Endothelial cell (in vitro differentiated cells): ENCODE results near the gene CEP128. TPM values are rescaled to one million over a fixed set of nuclear protein-coding genes. Genes with fewer than 3 reads are reported as not detected.

ENCODE experiments used
- DNase-seq: peaks from one replicate; pipeline ENCODE4 v3.0.0; 2021; ENCODE audit warnings: low spot score
- H3K27ac Mint-ChIP-seq: one replicate; pipeline ENCODE4 v1.8.0; 2021; ENCODE audit warnings: mixed read lengths, inconsistent platforms; ENCODE audit not compliant: unreplicated experiment
- H3K27me3 Mint-ChIP-seq: one replicate; pipeline ENCODE4 v1.8.0; 2021; ENCODE audit warnings: mild to moderate bottlenecking, moderate library complexity, mixed read lengths, inconsistent platforms; ENCODE audit not compliant: unreplicated experiment
- H3K36me3 Mint-ChIP-seq: one replicate; pipeline ENCODE4 v1.8.0; 2021; ENCODE audit warnings: mild to moderate bottlenecking, low read depth, mixed read lengths, inconsistent platforms; ENCODE audit not compliant: unreplicated experiment
- H3K4me1 Mint-ChIP-seq: one replicate; pipeline ENCODE4 v1.8.0; 2021; ENCODE audit warnings: mild to moderate bottlenecking, mixed read lengths, inconsistent platforms; ENCODE audit not compliant: unreplicated experiment
- H3K4me3 Mint-ChIP-seq: one replicate; pipeline ENCODE4 v1.8.0; 2021; ENCODE audit warnings: mild to moderate bottlenecking, mixed read lengths, inconsistent platforms; ENCODE audit not compliant: unreplicated experiment
- H3K9me3 Mint-ChIP-seq: one replicate; pipeline ENCODE4 v1.8.0; 2021; ENCODE audit warnings: mixed read lengths, inconsistent platforms; ENCODE audit not compliant: unreplicated experiment
- CTCF ChIP-seq: fragments of 200-600 bp; sonication (generic); IDR thresholded peaks from one replicate; pipeline ENCODE4 v1.5.0; 2021; ENCODE audit warnings: antibody characterized with exemption; ENCODE audit not compliant: unreplicated experiment
- total RNA-seq: library from RNA; stranded (reverse); fragmentation: NEBNext Ultra II Directional; extraction: Animal tissue kit (Norgen Biotek cat#: 25700); gene quantifications from one replicate; pipeline ENCODE4 v1.2.1, GENCODE V29; 2021; ENCODE audit not compliant: unreplicated experiment

The CEP128 gene
- total RNA-seq, 1 donor from 2014 or later = 10.4 TPM

- H3K4me3 Mint-ChIP-seq = no peak overlapping the region
- no peaks in the 10 kb centered on the region for H3K4me1 Mint-ChIP-seq
- no peaks in the 10 kb centered on the region for H3K36me3 Mint-ChIP-seq
- no peak overlapping the region for H3K27ac Mint-ChIP-seq
- no peak for TF ChIP-seq CTCF
- H3K27me3 Mint-ChIP-seq = no peaks in the 10 kb centered on the region
- DNase-seq = no peak
- H3K9me3 Mint-ChIP-seq = no peaks in the 10 kb centered on the region
These were observed 355.4 kb downstream of the CEP128 start for GRCh38 chr14:80586131-80586530.

DNA sequence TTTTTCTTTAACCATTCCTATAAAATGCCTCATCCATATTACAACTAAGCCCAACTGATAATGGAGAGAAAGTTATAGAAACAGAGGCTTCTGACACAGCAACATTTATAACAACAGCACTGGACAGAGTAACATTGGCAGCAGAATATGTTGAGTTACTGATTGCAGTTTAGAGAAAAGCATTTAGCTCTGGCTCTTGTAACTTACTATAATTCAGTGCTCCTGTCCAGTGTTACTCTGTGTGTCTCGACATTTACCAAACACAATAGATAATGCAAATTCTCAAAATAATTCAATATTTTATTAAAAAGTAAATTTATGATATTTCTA, 356.1 kb downstream of the CEP128 start:
- no peak for TF ChIP-seq CTCF
- H3K27me3 Mint-ChIP-seq = no peaks in the 10 kb centered on the region
- H3K36me3 Mint-ChIP-seq = no peaks in the 10 kb centered on the region
- H3K9me3 Mint-ChIP-seq = no peaks in the 10 kb centered on the region
- H3K27ac Mint-ChIP-seq = no peak overlapping the region
- no peak overlapping the region for H3K4me3 Mint-ChIP-seq
- DNase-seq = no peak
- no peaks in the 10 kb centered on the region for H3K4me1 Mint-ChIP-seq

DNA sequence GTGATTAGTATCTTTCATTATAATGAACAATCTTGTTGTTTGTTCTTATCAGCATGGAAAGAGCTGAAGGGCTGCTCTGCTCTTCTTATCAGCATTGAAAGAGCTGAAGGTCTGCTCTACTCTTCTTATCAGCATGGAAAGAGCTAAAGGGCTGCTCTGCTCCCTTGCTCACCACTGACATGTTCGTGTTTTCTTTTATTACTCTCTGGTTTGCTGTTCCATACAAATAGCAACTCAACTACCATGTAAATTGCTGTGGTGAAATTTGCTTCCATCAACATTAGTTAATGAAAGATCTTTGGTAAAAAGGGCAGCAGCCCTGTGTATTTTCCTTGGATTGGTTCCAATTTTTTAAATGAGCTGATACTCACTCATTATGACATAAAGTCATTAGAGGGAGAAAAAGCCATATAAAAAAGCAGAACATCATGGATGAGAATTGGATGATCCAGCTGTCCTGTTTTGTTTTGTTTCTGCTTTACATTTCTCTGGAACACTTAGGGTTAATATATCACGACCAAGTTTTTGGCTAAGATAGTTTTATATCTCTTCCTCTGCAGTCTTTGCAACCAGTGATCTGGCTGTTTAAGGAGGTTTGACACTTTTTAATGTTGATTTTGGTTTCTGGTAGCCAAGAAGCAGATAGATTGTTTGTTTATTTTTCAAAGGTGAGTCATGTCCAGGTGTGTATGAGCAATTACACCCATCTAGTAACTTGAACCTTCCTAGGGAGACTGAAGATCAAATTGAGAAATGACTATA, 356.6 kb downstream of the CEP128 start:
- Mint-ChIP-seq H3K9me3 (no peaks in the 10 kb centered on the region), H3K4me1 (no peaks in the 10 kb centered on the region), H3K4me3 (no peak overlapping the region), H3K27ac (no peak overlapping the region), H3K36me3 (no peaks in the 10 kb centered on the region), H3K27me3 (no peaks in the 10 kb centered on the region)
- DNase-seq = no peak
- no peak for TF ChIP-seq CTCF

DNA sequence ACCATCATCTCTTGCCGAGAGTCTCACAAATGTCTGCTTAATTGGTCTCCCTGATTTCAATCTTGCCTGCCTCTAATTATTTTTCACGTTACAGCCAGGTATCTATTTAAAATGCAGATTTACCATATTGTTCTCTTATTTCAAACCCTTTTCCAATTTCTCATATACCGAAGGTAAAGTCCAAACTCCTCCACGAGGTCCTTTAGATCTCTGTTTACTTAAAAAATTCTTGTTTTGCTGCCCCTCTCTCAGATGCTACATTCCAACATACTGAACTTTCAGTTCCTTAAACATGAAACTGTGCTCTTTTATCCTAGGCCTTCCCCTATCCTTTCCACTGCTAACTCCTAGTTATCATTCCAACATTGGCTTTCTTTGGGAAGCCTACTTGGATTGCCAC, 363.9 kb downstream of the CEP128 start:
- TF ChIP-seq CTCF = no peak
- H3K4me3 Mint-ChIP-seq = no peak overlapping the region
- H3K4me1 Mint-ChIP-seq = no peaks in the 10 kb centered on the region
- H3K36me3 Mint-ChIP-seq = no peaks in the 10 kb centered on the region
- no peak overlapping the region for H3K27ac Mint-ChIP-seq
- no peak for DNase-seq
- H3K9me3 Mint-ChIP-seq = no peaks in the 10 kb centered on the region
- H3K27me3 Mint-ChIP-seq = no peaks in the 10 kb centered on the region

DNA sequence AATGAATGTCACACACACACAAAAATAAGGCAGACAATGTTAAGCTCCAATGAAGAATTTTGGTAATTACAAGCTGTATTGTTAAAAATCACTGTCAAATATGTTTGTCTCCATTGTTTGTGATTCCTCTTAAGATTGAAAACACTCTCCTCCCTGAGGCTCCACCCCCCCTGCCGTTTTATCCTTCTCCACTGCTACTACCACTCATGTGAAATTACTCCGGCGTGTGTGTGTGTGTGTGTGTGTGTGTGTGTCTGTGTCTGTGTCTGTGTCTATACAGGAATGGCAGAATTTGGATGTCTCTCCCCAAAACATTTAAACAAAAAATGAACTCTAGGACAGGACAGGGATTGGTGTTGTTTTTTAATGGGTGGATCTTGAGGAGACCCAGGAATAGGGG, 365.1 kb downstream of the CEP128 start:
- no peaks in the 10 kb centered on the region for H3K4me1 Mint-ChIP-seq
- H3K9me3 Mint-ChIP-seq = no peaks in the 10 kb centered on the region
- H3K4me3 Mint-ChIP-seq = no peak overlapping the region
- TF ChIP-seq CTCF = no peak
- H3K36me3 Mint-ChIP-seq = no peaks in the 10 kb centered on the region
- DNase-seq = no peak
- no peak overlapping the region for H3K27ac Mint-ChIP-seq
- no peaks in the 10 kb centered on the region for H3K27me3 Mint-ChIP-seq
